GM12878 (cell line): ENCODE data around the gene CASP5.

ENCODE experiments used
- BCL3 ChIP-seq: IDR thresholded peaks from 2 replicates; pipeline ENCODE4 v1.6.1; 2011; ENCODE audit warnings: borderline replicate concordance, low read depth, mild to moderate bottlenecking, moderate library complexity, low read length; ENCODE audit not compliant: insufficient read depth, poor library complexity, severe bottlenecking
- CHD4 ChIP-seq: fragments of 200-600 bp; sonication (generic); IDR thresholded peaks from 2 replicates; pipeline ENCODE4 v1.6.1; 2016; ENCODE audit warnings: mild to moderate bottlenecking
- CTCF ChIP-seq, 3 experiments: IDR thresholded peaks in 2 of 3; conservative IDR thresholded peaks in 1 of 3; 2 replicates each; pipeline ENCODE4 v1.5.1; 2011; ENCODE audit warnings: low read depth in 3 of 3, low read length in 3 of 3, mild to moderate bottlenecking in 3 of 3, control low read depth in 2 of 3, moderate library complexity in 2 of 3, inconsistent platforms in 1 of 3, mixed read lengths in 1 of 3; ENCODE audit not compliant: control insufficient read depth in 2 of 3, insufficient read depth in 1 of 3; ENCODE audit errors: extremely low read depth in 1 of 3
- FOS ChIP-seq: IDR thresholded peaks from 3 replicates; pipeline ENCODE4 v1.6.1; 2011; ENCODE audit warnings: borderline replicate concordance; ENCODE audit not compliant: insufficient read length; ENCODE audit errors: extremely low read depth
- FOXM1 ChIP-seq: IDR thresholded peaks from 2 replicates; pipeline ENCODE4 v1.6.1; 2012; ENCODE audit warnings: low read depth, mild to moderate bottlenecking, inconsistent platforms, low read length, moderate library complexity
- JUND ChIP-seq: IDR thresholded peaks from 2 replicates; pipeline ENCODE4 v1.6.1; 2012; ENCODE audit warnings: low read depth, mild to moderate bottlenecking, low read length, improper control_type of control experiment, moderate library complexity
- POLR2AphosphoS5 ChIP-seq: IDR thresholded peaks from 2 replicates; pipeline ENCODE4 v1.6.1; 2011; ENCODE audit warnings: mild to moderate bottlenecking, low read length, inconsistent platforms
- RFX5 ChIP-seq: IDR thresholded peaks from 2 replicates; pipeline ENCODE4 v1.6.1; 2011; ENCODE audit warnings: low read depth, low read length, improper control_type of control experiment
- SP1 ChIP-seq: IDR thresholded peaks from one replicate; pipeline ENCODE4 v1.6.1; 2011; ENCODE audit warnings: low read depth, low read length
- ZNF24 ChIP-seq: fragments of 450-650 bp; IDR thresholded peaks from 2 replicates; pipeline ENCODE4 v1.6.1; 2017; ENCODE audit warnings: antibody characterized with exemption, mild to moderate bottlenecking
- ZSCAN29 ChIP-seq: fragments of 450-650 bp; IDR thresholded peaks from 2 replicates; pipeline ENCODE4 v1.6.1; 2017; ENCODE audit warnings: mild to moderate bottlenecking, moderate library complexity

GRCh38 chr11:105057432-105057831 is 34.5 kb upstream of the CASP5 start:
- TF ChIP-seq FOXM1 (no peak), CTCF (IDR thresholded peaks at IDR 0.05 in 2 of 3, conservative IDR thresholded peaks at IDR 0.05 in 1 of 3; ENCODE audit: control insufficient read depth in 2 of 3, extremely low read depth in 1 of 3, insufficient read depth in 1 of 3, low read depth in 3 of 3, low read length in 3 of 3) (no peak), POLR2AphosphoS5 (no peak), SP1 (no peak), RFX5 (no peak), ZSCAN29 (no peak), CHD4 (no peak), ZNF24 (no peak), BCL3 (no peak), JUND (no peak), FOS (no peak)
